ENCODE results near the gene TEKT2. TPM values are rescaled to one million over a fixed set of nuclear protein-coding genes. Genes with fewer than 3 reads are reported as not detected.

The TEKT2 gene
- total and polyA plus RNA-seq, 2 of the 4 experiments (the other 2 are of a cell fraction), result 0.18 TPM; not detected in 1

- Histone ChIP-seq H3K4me2 (ENCODE audit: low read depth, low read length) (no peak overlapping the region), H3K56ac (ENCODE audit: extremely low read depth, insufficient read depth, low read length) (no peak overlapping the region)
- intact Hi-C loops (cut with micrococcal nuclease), result no loop called here
These were observed 43.1 kb downstream of the TEKT2 start for GRCh38 chr1:36126797-36127500.

More at GRCh38 chr1:36126797-36127500, 43.1 kb downstream of the TEKT2 start:
- no TSS peak for BruUV-seq (replicated peaks)
- ATAC-seq (ENCODE audit: low read depth), result no peak
- Histone ChIP-seq H3K4ac (ENCODE audit: low read depth, low read length) (no peak overlapping the region; the same call in 1 of the 2 replicates), H3K4me3 (ENCODE audit: insufficient read depth, low read depth, low read length) (no peak overlapping the region), H2AK5ac (ENCODE audit: low read depth, low read length) (peak overlapping the region; percentile 50; the same call in 1 of the 2 replicates), H2BK20ac (ENCODE audit: low read depth, low read length) (no peak overlapping the region), H3K36me3 (ENCODE audit: control insufficient read depth, insufficient read depth, low read length) (no peaks in the 10 kb centered on the region), H2BK120ac (ENCODE audit: low read depth, low read length) (no peak overlapping the region), H4K91ac (ENCODE audit: insufficient read depth, low read depth, low read length) (no peak overlapping the region), H3K27ac (ENCODE audit: insufficient read depth, low read length) (no peak overlapping the region), H3K23ac (ENCODE audit: low read depth, low read length) (no peak overlapping the region), H3K9ac (ENCODE audit: low read depth, low read length) (no peak overlapping the region), H4K5ac (ENCODE audit: low read depth, low read length) (no peak overlapping the region; the same call in 1 of the 2 replicates), H3K79me1 (ENCODE audit: low read depth in 1 of 2, low read length in 2 of 2) (no peaks in the 10 kb centered on the region), H3K27me3 (ENCODE audit: control insufficient read depth, insufficient read depth, low read length) (peaks cover 34% of the 10 kb centered on the region), H3K9me1 (ENCODE audit: insufficient read depth, low read length) (no peaks in the 10 kb centered on the region), H3K14ac (replicated peaks; ENCODE audit: low read depth, low read length) (no peak overlapping the region), H2BK15ac (ENCODE audit: low read depth, low read length) (no peak overlapping the region), H3K18ac (ENCODE audit: low read depth, low read length) (no peak overlapping the region; the same call in 1 of the 2 replicates), H2BK5ac (ENCODE audit: low read depth, low read length, poor library complexity, severe bottlenecking) (peak overlapping the region; percentile 82), H3K4me1 (ENCODE audit: control insufficient read depth, insufficient read depth, low read length) (no peaks in the 10 kb centered on the region; the same call in 1 of the 2 replicates), H3K9me3 (ENCODE audit: control insufficient read depth, insufficient read depth, low read length) (no peaks in the 10 kb centered on the region), H2AFZ (replicated peaks; ENCODE audit: low read length, poor library complexity) (peak overlapping the region; percentile 51), H4K8ac (ENCODE audit: low read depth in 2 of 2, low read length in 2 of 2) (no peak overlapping the region), H4K20me1 (ENCODE audit: insufficient read depth, low read length) (no peaks in the 10 kb centered on the region), H2AK9ac (replicated peaks; ENCODE audit: low read depth, low read length, poor library complexity) (peak overlapping the region; percentile 50)
- no peak for DNase-seq
- CTCF ChIA-PET, result interaction anchor here (1.0 kb wide), 1 partner anchor 23 kb away, joined by 4 read pairs; no protein-coding TSS in a partner anchor
- no peak for TF ChIP-seq MXI1 (IDR thresholded peaks at IDR 0.05; ENCODE audit: borderline replicate concordance, low read depth, low read length)
- TF ChIP-seq MAFK (IDR thresholded peaks at IDR 0.05; ENCODE audit: low read depth, low read length), result no peak
- TF ChIP-seq SMC3 (IDR thresholded peaks at IDR 0.05; ENCODE audit: low read depth, low read length), result no peak
- no peak for TF ChIP-seq USF2 (IDR thresholded peaks at IDR 0.05; ENCODE audit: low read depth, low read length)
- TF ChIP-seq RFX5 (IDR thresholded peaks at IDR 0.05; ENCODE audit: low read depth, low read length), result no peak
- TF ChIP-seq MAZ (IDR thresholded peaks at IDR 0.05; ENCODE audit: borderline replicate concordance, low read depth, low read length), result no peak
- no peak for TF ChIP-seq ELK1 (IDR thresholded peaks at IDR 0.05; ENCODE audit: borderline replicate concordance, low read depth, low read length)
- TF ChIP-seq CTCF (conservative IDR thresholded peaks at IDR 0.05; ENCODE audit: low read depth, low read length), result no peak
- no peak for TF ChIP-seq BHLHE40 (IDR thresholded peaks at IDR 0.05; ENCODE audit: low read depth, low read length)
- TF ChIP-seq CEBPB (IDR thresholded peaks at IDR 0.05; ENCODE audit: low read depth, low read length), result no peak
- in situ Hi-C loops (cut with MboI; ENCODE audit: low sequenced_read_pairs) (no loop called here), dilution Hi-C loops (cut with HindIII; ENCODE audit: low sequenced_read_pairs, unreplicated experiment) (no loop called here)
- POLR2A ChIA-PET (ENCODE audit: unreplicated experiment), result no interaction called here
- 100% methylated on average over 2 of the region's 7 CpGs; no CpG with 5 or more reads in 1 of the 2 experiments for WGBS, 2 experiments (ENCODE audit: extremely low coverage in 2 of 2, insufficient read length in 1 of 2)

Measured in IMR-90 (cell line).